ENCODE measurements around the gene ATP8A1.

ATP8A1 gene

GRCh38 chr4:42561031-42561430 is 95.9 kb downstream of the ATP8A1 start:
- no peak for DNase-seq (ENCODE audit: low read depth)
- no peak for TF ChIP-seq CTCF (IDR thresholded peaks at IDR 0.05; ENCODE audit: low read depth, low read length, missing control alignments)
- H3K4me3 ChIP-seq (ENCODE audit: low read depth, low read length): no peak overlapping the region

GRCh38 chr4:42560467-42560861 is 96.4 kb downstream of the ATP8A1 start:
- no peak for DNase-seq (ENCODE audit: low read depth)
- no peak for TF ChIP-seq CTCF (IDR thresholded peaks at IDR 0.05; ENCODE audit: low read depth, low read length, missing control alignments)

GRCh38 chr4:42558156-42558555 is 98.7 kb downstream of the ATP8A1 start:
- no peak for DNase-seq (ENCODE audit: low read depth)
- TF ChIP-seq CTCF (IDR thresholded peaks at IDR 0.05; ENCODE audit: low read depth, low read length, missing control alignments): no peak
- no peak overlapping the region for H3K4me3 ChIP-seq (ENCODE audit: low read depth, low read length)

More at GRCh38 chr4:42560467-42560861, 96.4 kb downstream of the ATP8A1 start:
- H3K4me3 ChIP-seq (ENCODE audit: low read depth, low read length): no peak overlapping the region

- no peak overlapping the region for H3K4me3 ChIP-seq (ENCODE audit: low read depth, low read length)
- TF ChIP-seq CTCF (IDR thresholded peaks at IDR 0.05; ENCODE audit: low read depth, low read length, missing control alignments): no peak
- DNase-seq (ENCODE audit: low read depth): no peak
Observed at GRCh38 chr4:42555828-42556227, 101.1 kb downstream of the ATP8A1 start.

GRCh38 chr4:42554072-42554471 is 102.8 kb downstream of the ATP8A1 start:
- TF ChIP-seq CTCF (IDR thresholded peaks at IDR 0.05; ENCODE audit: low read depth, low read length, missing control alignments): no peak
- no peak overlapping the region for H3K4me3 ChIP-seq (ENCODE audit: low read depth, low read length)
- DNase-seq (ENCODE audit: low read depth): no peak

- H3K4me3 ChIP-seq (ENCODE audit: low read depth, low read length): no peak overlapping the region
- DNase-seq (ENCODE audit: low read depth): no peak
- no peak for TF ChIP-seq CTCF (IDR thresholded peaks at IDR 0.05; ENCODE audit: low read depth, low read length, missing control alignments)
Observed at GRCh38 chr4:42549896-42550295, 107.0 kb downstream of the ATP8A1 start.

- no peak for DNase-seq (ENCODE audit: low read depth)
- no peak for TF ChIP-seq CTCF (IDR thresholded peaks at IDR 0.05; ENCODE audit: low read depth, low read length, missing control alignments)
- no peak overlapping the region for H3K4me3 ChIP-seq (ENCODE audit: low read depth, low read length)
Observed at GRCh38 chr4:42547805-42548204, 109.1 kb downstream of the ATP8A1 start.

Measured in GM12864 (cell line).